H1 (cell line): ENCODE results near the gene PDLIM3. TPM values are rescaled to one million over a fixed set of nuclear protein-coding genes. Genes with fewer than 3 reads are reported as not detected.

Source experiments
- CTCF ChIA-PET: fragments of 300-600 bp; sonication (Branson Sonifier 250); formaldehyde crosslinking; loops from one replicate; lab custom pipeline; 2021; ENCODE audit not compliant: partially characterized antibody; lab: Charles Lee
- POLR2A ChIA-PET: fragments of 300-600 bp; sonication (Branson Sonifier 250); formaldehyde crosslinking; loops from one replicate; lab custom pipeline; 2021; ENCODE audit warnings: inconsistent platforms; ENCODE audit not compliant: partially characterized antibody; lab: Charles Lee
- DNase-seq, 2 experiments: peaks; one replicate each; pipeline versions ENCODE4 v3.0.0 to v3.0.0-alpha.2; 2010 to 2022; ENCODE audit warnings: low spot score in 2 of 2, low read depth in 1 of 2, mixed read lengths in 1 of 2
- FAIRE-seq: peaks from 2 replicates; lab custom pipeline; 2011; peaks lifted over from hg19 to GRCh38; lab: Jason Lieb, UNC
- H2AFZ ChIP-seq: 2 replicates; pipeline ENCODE4 v1.8.1; 2012; ENCODE audit warnings: low read length, inconsistent platforms
- H2AK5ac ChIP-seq: 2 replicates; pipeline ENCODE4 v1.6.1; 2013; ENCODE audit warnings: low read depth, low read length
- H2BK120ac ChIP-seq: replicated peaks from 2 replicates; pipeline ENCODE3; 2013; ENCODE audit warnings: low read depth, low read length, inconsistent platforms
- H2BK12ac ChIP-seq: 2 replicates; pipeline ENCODE4 v1.6.1; 2013; ENCODE audit warnings: low read depth, low read length
- H2BK15ac ChIP-seq: 2 replicates; pipeline ENCODE4 v1.6.1; 2013; ENCODE audit warnings: low read length
- H2BK20ac ChIP-seq: 2 replicates; pipeline ENCODE4 v1.6.1; 2013; ENCODE audit warnings: low read length
- H2BK5ac ChIP-seq: 2 replicates; pipeline ENCODE4 v1.6.1; 2013; ENCODE audit warnings: low read depth, low read length
- H3K14ac ChIP-seq: 2 replicates; pipeline ENCODE4 v1.6.1; 2013; ENCODE audit warnings: inconsistent platforms; ENCODE audit not compliant: insufficient read length
- H3K18ac ChIP-seq: 2 replicates; pipeline ENCODE4 v1.6.1; 2013; ENCODE audit warnings: low read length; ENCODE audit errors: extremely low read depth
- H3K23ac ChIP-seq: 2 replicates; pipeline ENCODE4 v1.6.1; 2013; ENCODE audit warnings: inconsistent platforms; ENCODE audit not compliant: insufficient read length
- H3K23me2 ChIP-seq: 2 replicates; pipeline ENCODE4 v1.6.1; 2013; ENCODE audit warnings: low read depth, low read length
- H3K27ac ChIP-seq: 2 replicates; pipeline ENCODE4 v1.6.1; 2011; ENCODE audit warnings: low read depth, low read length, inconsistent platforms
- H3K27me3 ChIP-seq, 4 experiments: replicated peaks in 1 of 4; 1 replicate in 1 of 4; 2 replicates in 3 of 4; pipeline versions ENCODE4 v1.6.1 to v1.8.1; 2011 to 2013; ENCODE audit warnings: low read length in 3 of 4, mild to moderate bottlenecking in 3 of 4, inconsistent platforms in 2 of 4, mixed read lengths in 2 of 4, moderate library complexity in 1 of 4; ENCODE audit not compliant: control insufficient read depth in 3 of 4, insufficient read depth in 3 of 4; ENCODE audit errors: extremely low read depth in 1 of 4
- H3K36me3 ChIP-seq, 4 experiments: 2 replicates each; pipeline versions ENCODE4 v1.6.1 to v1.8.1; 2011 to 2013; ENCODE audit warnings: mild to moderate bottlenecking in 4 of 4, low read length in 3 of 4, moderate library complexity in 2 of 4, control low read depth in 1 of 4, inconsistent platforms in 1 of 4; ENCODE audit not compliant: insufficient read depth in 4 of 4, control insufficient read depth in 2 of 4
- H3K4ac ChIP-seq: replicated peaks from 2 replicates; pipeline ENCODE3; 2013; ENCODE audit warnings: low read length, low read depth, mixed read lengths, inconsistent platforms; ENCODE audit not compliant: insufficient read length
- H3K4me1 ChIP-seq, 4 experiments: replicated peaks in 1 of 4; 1 replicate in 1 of 4; 2 replicates in 3 of 4; pipeline versions ENCODE4 v1.6.1 to v1.8.1; 2011 to 2013; ENCODE audit warnings: low read length in 3 of 4, inconsistent platforms in 2 of 4, mixed read lengths in 1 of 4; ENCODE audit not compliant: insufficient read depth in 4 of 4, control insufficient read depth in 3 of 4
- H3K4me2 ChIP-seq, 2 experiments: 2 replicates each; pipeline versions ENCODE4 v1.6.1 to v1.8.1; 2011 to 2013; ENCODE audit warnings: low read depth in 2 of 2, low read length in 2 of 2, control low read depth in 1 of 2, inconsistent platforms in 1 of 2, mild to moderate bottlenecking in 1 of 2; ENCODE audit not compliant: insufficient read depth in 1 of 2
- H3K4me3 ChIP-seq, 4 experiments: fragments of 200-600, 300-600 bp in 1 of 4; sonication (generic), shearing (Covaris generic), sonication (Bioruptor Twin) in 1 of 4; 2 replicates each; pipeline versions ENCODE4 v1.5.1 to v1.8.1; 2011 to 2016; ENCODE audit warnings: low read length in 4 of 4, low read depth in 3 of 4, control low read depth in 2 of 4, inconsistent platforms in 2 of 4, mild to moderate bottlenecking in 2 of 4, mixed read lengths in 1 of 4, moderate library complexity in 1 of 4; ENCODE audit not compliant: insufficient read depth in 2 of 4; ENCODE audit errors: extremely low read depth in 1 of 4
- H3K56ac ChIP-seq: replicated peaks from 2 replicates; pipeline ENCODE3; 2013; ENCODE audit warnings: low read depth, mild to moderate bottlenecking, mixed read lengths, low read length, inconsistent platforms; ENCODE audit not compliant: insufficient read length
- H3K79me1 ChIP-seq: 2 replicates; pipeline ENCODE4 v1.6.1; 2013; ENCODE audit warnings: low read depth, low read length, control low read depth
- H3K79me2 ChIP-seq, 2 experiments: 2 replicates each; pipeline versions ENCODE4 v1.6.1 to v1.8.1; 2012 to 2013; ENCODE audit warnings: low read length in 2 of 2, mild to moderate bottlenecking in 2 of 2, inconsistent platforms in 1 of 2; ENCODE audit not compliant: insufficient read depth in 2 of 2, control insufficient read depth in 1 of 2
- H3K9ac ChIP-seq, 4 experiments: replicated peaks in 1 of 4; 1 replicate in 1 of 4; 2 replicates in 3 of 4; pipeline versions ENCODE4 v1.6.1 to v1.8.1; 2011 to 2013; ENCODE audit warnings: low read depth in 3 of 4, low read length in 3 of 4, control low read depth in 2 of 4, mild to moderate bottlenecking in 2 of 4, moderate library complexity in 2 of 4, inconsistent platforms in 1 of 4; ENCODE audit errors: extremely low read depth in 1 of 4
- H3K9me3 ChIP-seq, 2 experiments: 2 replicates each; pipeline versions ENCODE4 v1.6.1 to v1.8.1; 2012 to 2013; ENCODE audit warnings: mild to moderate bottlenecking in 2 of 2, moderate library complexity in 2 of 2, control low read depth in 1 of 2, inconsistent platforms in 1 of 2, low read depth in 1 of 2, low read length in 1 of 2, mixed read lengths in 1 of 2; ENCODE audit not compliant: insufficient read depth in 2 of 2
- H4K20me1 ChIP-seq, 2 experiments: replicated peaks in 1 of 2; 2 replicates each; pipeline versions ENCODE3 to v1.8.1; 2011 to 2013; ENCODE audit warnings: inconsistent platforms in 2 of 2, low read length in 2 of 2, mild to moderate bottlenecking in 1 of 2; ENCODE audit not compliant: insufficient read depth in 2 of 2, control insufficient read depth in 1 of 2
- H4K5ac ChIP-seq: 2 replicates; pipeline ENCODE4 v1.6.1; 2013; ENCODE audit warnings: low read length, low read depth, mixed read lengths, inconsistent platforms; ENCODE audit not compliant: insufficient read length
- H4K8ac ChIP-seq: 2 replicates; pipeline ENCODE4 v1.8.0; 2013; ENCODE audit warnings: mild to moderate bottlenecking, moderate library complexity, low read length, inconsistent platforms; ENCODE audit not compliant: insufficient read depth; ENCODE audit errors: extremely low read depth
- H4K91ac ChIP-seq: replicated peaks from 2 replicates; pipeline ENCODE3; 2013; ENCODE audit warnings: low read length, mixed read lengths, inconsistent platforms; ENCODE audit not compliant: insufficient read length
- ATF2 ChIP-seq: IDR thresholded peaks from 2 replicates; pipeline ENCODE4 v1.6.1; 2012; ENCODE audit warnings: low read length, inconsistent platforms
- CTCF ChIP-seq, 3 experiments: IDR thresholded peaks; 1 replicate in 2 of 3; 2 replicates in 1 of 3; pipeline versions ENCODE4 v1.5.1 to v1.6.1; 2011; ENCODE audit warnings: low read length in 3 of 3, mild to moderate bottlenecking in 3 of 3, inconsistent platforms in 2 of 3, low read depth in 1 of 3, moderate library complexity in 1 of 3; ENCODE audit not compliant: insufficient read depth in 1 of 3; ENCODE audit errors: control extremely low read depth in 1 of 3
- EP300 ChIP-seq, 2 experiments: IDR thresholded peaks; 1 replicate in 1 of 2; 2 replicates in 1 of 2; pipeline ENCODE4 v1.6.1; 2011 to 2012; ENCODE audit warnings: low read depth in 2 of 2, low read length in 2 of 2, mild to moderate bottlenecking in 2 of 2, borderline replicate concordance in 1 of 2, inconsistent platforms in 1 of 2, moderate library complexity in 1 of 2
- KDM4A ChIP-seq: IDR thresholded peaks from one replicate; pipeline ENCODE4 v1.7.1; 2012; ENCODE audit warnings: low read depth, mild to moderate bottlenecking, moderate library complexity, low read length, inconsistent platforms; ENCODE audit not compliant: severe bottlenecking
- RBBP5 ChIP-seq: IDR thresholded peaks from 2 replicates; pipeline ENCODE4 v1.7.1; 2012; ENCODE audit warnings: low read depth, mild to moderate bottlenecking, inconsistent platforms, low read length, moderate library complexity, borderline replicate concordance
- USF2 ChIP-seq: IDR thresholded peaks from 2 replicates; pipeline ENCODE4 v1.6.1; 2011; ENCODE audit warnings: low read length, improper control_type of control experiment
- ZNF274 ChIP-seq: IDR thresholded peaks from 2 replicates; pipeline ENCODE4 v1.7.0; 2012; ENCODE audit warnings: low read length, borderline replicate concordance; ENCODE audit errors: extremely low read depth
- WGBS, 2 experiments: shearing (Covaris generic) in 1 of 2; methylation state at CpG; one replicate each; pipeline versions ENCODE4 v1.1.6 to v1.1.7; 2013 to 2015; ENCODE audit warnings: low lambda C conversion rate in 2 of 2, mixed read lengths in 2 of 2, inconsistent platforms in 1 of 2, low coverage in 1 of 2, missing lambda C conversion rate in 1 of 2; ENCODE audit not compliant: insufficient replicate concordance in 2 of 2, insufficient coverage in 1 of 2, insufficient read length in 1 of 2; ENCODE audit errors: extremely low coverage in 1 of 2, missing lambda C conversion rate in 1 of 2; 5-methylcytosine and 5-hydroxymethylcytosine counted together
- polyA plus RNA-seq, 7 experiments: library from polyadenylated mRNA; depleted of rRNA in 3 of 7; stranded (reverse) in 5 of 7; unstranded in 2 of 7; fragments of >200 nt in 5 of 7; fragments of 200-250 nt in 2 of 7; gene quantifications; 1 replicate in 5 of 7; 2 replicates in 1 of 7; 4 replicates in 1 of 7; pipeline versions ENCODE4 v1.2.1 to v1.2.3, GENCODE V29; 2011 to 2013; ENCODE audit warnings: missing spikeins in 2 of 7, mixed read lengths in 2 of 7
- total RNA-seq: library from RNA; stranded (reverse); fragmentation: NEBNext Ultra II Directional; extraction: Animal tissue kit (Norgen Biotek cat#: 25700); gene quantifications from 2 replicates; pipeline ENCODE4 v1.2.1, GENCODE V29; 2021

The PDLIM3 gene
- total and polyA plus RNA-seq, 2 of the 8 experiments (the other 6 are each of a cell fraction or from before 2014, with no cell fraction given): 7.6 to 8.1 TPM

GRCh38 chr4:185468999-185469398 is 66.3 kb downstream of the PDLIM3 start:
- no peaks in the 10 kb centered on the region for H3K9me3 ChIP-seq
- peaks cover 0 to 3% (median under 1%) of the 10 kb centered on the region in 4 experiments; a peak in 5 of 7 replicates for H3K4me1 ChIP-seq
- H3K4me3 ChIP-seq: no peak overlapping the region
- H3K56ac ChIP-seq: no peak overlapping the region
- no peak overlapping the region for H3K4me2 ChIP-seq
- H3K23me2 ChIP-seq: peaks cover 5% of the 10 kb centered on the region
- no peak overlapping the region for H4K91ac ChIP-seq
- no peaks in the 10 kb centered on the region for H3K36me3 ChIP-seq
- no peak overlapping the region for H4K5ac ChIP-seq
- H3K27ac ChIP-seq: no peak overlapping the region
- H3K4ac ChIP-seq: no peak overlapping the region
- no peak overlapping the region for H3K18ac ChIP-seq
- no peak overlapping the region for H2BK15ac ChIP-seq
- H3K9ac ChIP-seq: no peak overlapping the region
- peaks cover 0 to 4% (median 0%) of the 10 kb centered on the region in 4 experiments; a peak in 2 of 7 replicates for H3K27me3 ChIP-seq
- no peak overlapping the region for H2BK5ac ChIP-seq
- DNase-seq (no peak), FAIRE-seq (no peak)
- CTCF ChIA-PET: interaction anchor here (1.7 to 1.8 kb wide), 2 partner anchors 128 to 568 kb away, joined by 4 to 6 read pairs; no protein-coding TSS in a partner anchor
- no peak overlapping the region for H3K23ac ChIP-seq
- H3K79me2 ChIP-seq: no peaks in the 10 kb centered on the region
- POLR2A ChIA-PET: interaction anchor here (0.7 kb wide), 1 partner anchor 66 kb away, joined by 3 read pairs; the partner anchor contains the start of gene PDLIM3
- no peak overlapping the region for H4K8ac ChIP-seq
- H4K20me1 ChIP-seq: no peaks in the 10 kb centered on the region
- no peak overlapping the region for H3K14ac ChIP-seq
- H2BK20ac ChIP-seq: no peak overlapping the region
- WGBS, 2 experiments: 83% methylated on average over 2 of the region's 2 CpGs; no CpG with 5 or more reads in 1 of the 2 experiments
- no peak overlapping the region for H2AFZ ChIP-seq
- no peaks in the 10 kb centered on the region for H3K79me1 ChIP-seq
- H2BK12ac ChIP-seq: no peak overlapping the region
- no peak overlapping the region for H2BK120ac ChIP-seq
- no peak overlapping the region for H2AK5ac ChIP-seq
- no peak for TF ChIP-seq KDM4A
- no peak for TF ChIP-seq CTCF (IDR thresholded peaks at IDR 0.05; ENCODE audit: control extremely low read depth in 1 of 3, insufficient read depth in 1 of 3, low read depth in 1 of 3, low read length in 3 of 3)
- TF ChIP-seq USF2: no peak
- no peak for TF ChIP-seq EP300 (IDR thresholded peaks at IDR 0.05; ENCODE audit: borderline replicate concordance in 1 of 2, low read depth in 2 of 2, low read length in 2 of 2)
- TF ChIP-seq RBBP5: no peak
- no peak for TF ChIP-seq ZNF274
- no peak for TF ChIP-seq ATF2
